GM19324 (cell line): ENCODE results near the gene TBKBP1.

ENCODE experiments used
- ATAC-seq: cut with Tn5 transposase; IDR thresholded peaks from one replicate; pipeline ENCODE4 v1.9.1; 2021; ENCODE audit warnings: mild to moderate bottlenecking, moderate library complexity; ENCODE audit not compliant: unreplicated experiment, low FRiP score

Gene TBKBP1

GRCh38 chr17:47693731-47694580, at the start of gene TBKBP1:
Gene TBKBP1 (plus strand): TSS chr17:47694161. CDS start chr17:47696113, 1,952 bp downstream.
- ATAC-seq = no peak

- no peak for ATAC-seq
These were observed 49.6 kb upstream of the TBKBP1 start for GRCh38 chr17:47644324-47644723.

GRCh38 chr17:47649153-47649971, 44.6 kb upstream of the TBKBP1 start, which contains the start of gene KPNB1:
Gene KPNB1 (plus strand): TSS chr17:47649919. CDS start chr17:47650245, 326 bp downstream.
- ATAC-seq = peak; percentile 85

GRCh38 chr17:47649972-47650524, 43.9 kb upstream of the TBKBP1 start:
- ATAC-seq = peak; percentile 0

GRCh38 chr17:47650525-47651522, 43.1 kb upstream of the TBKBP1 start:
- ATAC-seq = peak; percentile 49

GRCh38 chr17:47651704-47652103, 42.3 kb upstream of the TBKBP1 start:
- no peak for ATAC-seq

- ATAC-seq = no peak
These were observed 41.4 kb upstream of the TBKBP1 start for GRCh38 chr17:47652570-47652969.

- ATAC-seq = no peak
These were observed 40.5 kb upstream of the TBKBP1 start for GRCh38 chr17:47653442-47653841.

GRCh38 chr17:47654991-47655390, 39.0 kb upstream of the TBKBP1 start:
- no peak for ATAC-seq

GRCh38 chr17:47660064-47660492, 33.9 kb upstream of the TBKBP1 start:
- ATAC-seq = peak; percentile 57

GRCh38 chr17:47663912-47664623, 29.9 kb upstream of the TBKBP1 start:
- ATAC-seq = no peak

GRCh38 chr17:47664624-47664941, 29.4 kb upstream of the TBKBP1 start:
- no peak for ATAC-seq

GRCh38 chr17:47665655-47666054, 28.3 kb upstream of the TBKBP1 start:
- ATAC-seq = no peak

GRCh38 chr17:47669081-47669480, 24.9 kb upstream of the TBKBP1 start:
- ATAC-seq = no peak

GRCh38 chr17:47670064-47670463, 23.9 kb upstream of the TBKBP1 start:
- no peak for ATAC-seq

GRCh38 chr17:47674499-47674898, 19.5 kb upstream of the TBKBP1 start:
- no peak for ATAC-seq

GRCh38 chr17:47675380-47676198, 18.4 kb upstream of the TBKBP1 start:
- ATAC-seq = no peak

GRCh38 chr17:47676199-47676472, 17.8 kb upstream of the TBKBP1 start:
- no peak for ATAC-seq
